ENCODE measurements around the gene MED16. TPM values are rescaled to one million over a fixed set of nuclear protein-coding genes. Genes with fewer than 3 reads are reported as not detected.

Gene MED16
- total and polyA plus RNA-seq, 2 of the 4 experiments (the other 2 are of a cell fraction) = 8.1 to 40.2 TPM

DNA sequence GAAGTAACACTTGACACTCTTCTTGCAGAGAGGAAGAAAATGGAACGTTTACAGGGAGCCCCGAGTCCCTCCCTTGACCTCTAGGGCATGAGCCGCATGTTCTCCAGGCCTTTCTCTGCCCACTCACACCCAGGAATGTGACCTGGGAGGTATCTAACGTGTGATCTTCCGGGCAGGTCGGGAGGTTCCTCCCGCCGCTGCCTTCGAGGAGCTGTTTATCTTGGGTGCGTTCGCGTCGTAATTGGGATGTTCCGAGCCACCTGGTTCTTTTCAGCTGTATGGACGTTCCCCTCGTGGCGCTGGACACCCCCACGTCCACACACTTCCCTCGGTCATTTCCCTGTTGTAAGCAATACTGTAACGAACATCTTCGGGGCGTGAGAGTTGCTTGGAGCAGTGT is 46.5 kb upstream of the MED16 start:
- ATAC-seq (ENCODE audit: low read depth) = no peak
- Histone ChIP-seq H3K9me1 (ENCODE audit: insufficient read depth, low read length) (peaks cover 17% of the 10 kb centered on the region), H3K18ac (ENCODE audit: low read depth, low read length) (no peak overlapping the region), H3K9ac (ENCODE audit: low read depth, low read length) (no peak overlapping the region), H2BK120ac (ENCODE audit: low read depth, low read length) (no peak overlapping the region), H3K56ac (ENCODE audit: extremely low read depth, insufficient read depth, low read length) (no peak overlapping the region), H3K9me3 (ENCODE audit: control insufficient read depth, insufficient read depth, low read length) (no peaks in the 10 kb centered on the region), H3K27me3 (ENCODE audit: control insufficient read depth, insufficient read depth, low read length) (no peaks in the 10 kb centered on the region), H3K14ac (replicated peaks; ENCODE audit: low read depth, low read length) (no peak overlapping the region), H2BK5ac (ENCODE audit: low read depth, low read length, poor library complexity, severe bottlenecking) (no peak overlapping the region), H3K4ac (ENCODE audit: low read depth, low read length) (no peak overlapping the region), H2AK5ac (ENCODE audit: low read depth, low read length) (peak overlapping the region; percentile 15; the same call in 1 of the 2 replicates), H3K4me2 (ENCODE audit: low read depth, low read length) (no peak overlapping the region), H3K79me1 (ENCODE audit: low read depth in 1 of 2, low read length in 2 of 2) (peaks cover 19 to 76% of the 10 kb centered on the region in 2 experiments), H4K20me1 (ENCODE audit: insufficient read depth, low read length) (peaks cover 80% of the 10 kb centered on the region), H4K91ac (ENCODE audit: insufficient read depth, low read depth, low read length) (no peak overlapping the region), H4K5ac (ENCODE audit: low read depth, low read length) (no peak overlapping the region), H3K23ac (ENCODE audit: low read depth, low read length) (no peak overlapping the region), H3K27ac (ENCODE audit: insufficient read depth, low read length) (no peak overlapping the region), H2AFZ (replicated peaks; ENCODE audit: low read length, poor library complexity) (peak overlapping the region; percentile 14), H4K8ac (ENCODE audit: low read depth in 2 of 2, low read length in 2 of 2) (no peak overlapping the region), H3K36me3 (ENCODE audit: control insufficient read depth, insufficient read depth, low read length) (peaks cover 56% of the 10 kb centered on the region), H3K4me3 (ENCODE audit: insufficient read depth, low read depth, low read length) (no peak overlapping the region), H3K4me1 (ENCODE audit: control insufficient read depth, insufficient read depth, low read length) (peaks cover 18% of the 10 kb centered on the region), H2BK15ac (ENCODE audit: low read depth, low read length) (no peak overlapping the region), H2AK9ac (replicated peaks; ENCODE audit: low read depth, low read length, poor library complexity) (no peak overlapping the region), H2BK20ac (ENCODE audit: low read depth, low read length) (no peak overlapping the region)
- intact Hi-C loops (cut with micrococcal nuclease) (no loop called here), dilution Hi-C loops (cut with HindIII; ENCODE audit: low sequenced_read_pairs, unreplicated experiment) (no loop called here), in situ Hi-C loops (cut with MboI; ENCODE audit: low sequenced_read_pairs) (no loop called here)
- TF ChIP-seq SMC3 (IDR thresholded peaks at IDR 0.05; ENCODE audit: low read depth, low read length) (no peak), MXI1 (IDR thresholded peaks at IDR 0.05; ENCODE audit: borderline replicate concordance, low read depth, low read length) (no peak), FOS (IDR thresholded peaks at IDR 0.05; ENCODE audit: low read depth, low read length) (no peak), RAD21 (IDR thresholded peaks at IDR 0.05; ENCODE audit: low read length) (no peak)
- BruUV-seq (replicated peaks) = no TSS peak
- ChIA-PET POLR2A (ENCODE audit: unreplicated experiment) (no interaction called here), CTCF (no interaction called here)
- no peak for DNase-seq
- WGBS, 2 experiments (ENCODE audit: extremely low coverage in 2 of 2, insufficient read length in 1 of 2) = 93% methylated on average over 9 of the region's 22 CpGs; no CpG with 5 or more reads in 1 of the 2 experiments

Data from IMR-90 (cell line).